ENCODE results near the gene CRNKL1.
A peak's percentile ranks its signal among the peaks of the same experiment; 100 is the strongest.

CRNKL1 gene

DNA sequence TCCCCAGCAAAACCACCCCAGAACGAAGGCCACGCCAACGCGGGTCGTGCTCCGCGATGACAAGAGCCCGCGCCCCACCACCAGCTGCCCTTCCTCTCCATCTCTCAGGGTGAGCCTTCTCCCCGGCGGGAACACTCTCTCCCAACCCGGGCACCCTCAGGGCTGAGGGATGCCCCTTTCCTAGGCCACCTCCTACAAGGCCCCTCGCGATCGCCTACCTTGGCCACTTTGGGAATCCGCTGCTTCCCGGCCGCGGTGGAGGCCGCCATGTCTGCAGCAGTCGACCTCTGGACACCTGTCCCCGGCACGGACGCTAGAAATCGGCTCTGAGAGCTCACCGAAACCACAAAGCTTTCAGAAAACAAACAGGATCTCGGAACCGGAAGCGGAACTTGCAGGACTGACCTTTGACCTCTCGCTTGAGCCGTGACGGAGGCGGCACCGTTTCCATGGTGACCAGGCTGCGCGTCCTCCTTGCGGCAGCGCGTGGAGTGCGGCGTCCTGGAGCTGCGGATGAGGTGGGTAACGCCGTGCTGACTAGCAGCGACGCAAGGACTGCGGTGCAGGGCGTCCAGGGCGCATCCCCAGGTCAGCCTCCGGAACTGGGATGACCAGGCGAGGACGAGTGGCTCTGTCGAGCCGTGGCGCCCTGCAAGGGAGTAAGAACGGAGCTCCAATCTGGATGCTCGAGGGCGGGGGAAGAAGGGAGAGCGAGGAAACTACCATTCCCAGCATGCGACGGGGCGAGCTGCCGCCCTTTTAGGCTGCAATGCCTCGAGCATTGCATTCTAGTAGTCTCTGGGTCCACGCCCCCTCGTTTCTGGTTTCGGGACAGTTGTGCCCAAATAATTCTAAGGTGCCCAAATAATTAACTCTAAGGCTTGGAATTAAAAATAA is at the start of gene CRNKL1, which contains the start of gene CFAP61:
Gene CRNKL1, minus strand, starts transcription at position 393 of the 897 bp plus-strand sequence. Its CDS starts 124 bp downstream, at position 269.
Gene CFAP61, plus strand, starts transcription at position 459 of the 897 bp plus-strand sequence. CDS start 4,122 bp downstream, outside the sequence.
- FAIRE-seq = peak; percentile 69

DNA sequence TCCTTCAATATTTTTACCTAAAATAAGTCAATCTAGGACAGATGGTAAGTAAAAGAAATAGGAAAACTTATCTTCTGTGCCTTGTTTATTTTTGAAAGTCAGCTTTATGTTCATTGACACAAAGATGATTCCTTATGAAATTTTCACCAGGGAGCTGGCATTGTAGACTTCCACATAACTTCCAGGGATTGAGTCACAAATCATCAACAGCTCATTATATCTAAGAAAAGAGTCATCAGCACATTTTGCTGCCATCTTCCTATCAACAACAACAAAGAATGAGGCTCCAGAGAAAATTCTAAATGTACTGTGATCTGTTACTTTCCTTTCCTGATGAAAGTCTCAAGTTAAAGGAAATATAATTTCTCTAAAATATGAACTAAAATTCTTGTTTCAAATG is 48.6 kb upstream of the CRNKL1 start:
- FAIRE-seq = no peak

DNA sequence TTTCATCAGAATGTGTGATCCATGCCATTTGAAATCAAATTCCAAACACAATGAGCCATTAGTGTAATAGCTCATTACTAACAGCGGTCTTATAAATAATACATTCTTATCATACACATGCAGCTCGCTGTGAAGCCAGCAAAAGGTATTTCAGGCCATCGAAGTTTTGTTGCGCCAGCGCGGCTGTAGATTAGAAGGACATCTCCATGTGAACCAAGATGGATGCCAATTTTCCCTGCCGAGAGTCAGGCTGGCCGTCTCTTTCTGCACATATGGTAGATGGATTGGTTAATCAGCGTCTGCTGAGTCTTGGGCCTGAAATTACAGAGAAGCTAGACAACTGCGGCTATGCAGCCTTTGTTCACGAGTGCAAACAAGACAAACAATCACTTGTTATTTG is 44.2 kb upstream of the CRNKL1 start:
- no peak for FAIRE-seq

DNA sequence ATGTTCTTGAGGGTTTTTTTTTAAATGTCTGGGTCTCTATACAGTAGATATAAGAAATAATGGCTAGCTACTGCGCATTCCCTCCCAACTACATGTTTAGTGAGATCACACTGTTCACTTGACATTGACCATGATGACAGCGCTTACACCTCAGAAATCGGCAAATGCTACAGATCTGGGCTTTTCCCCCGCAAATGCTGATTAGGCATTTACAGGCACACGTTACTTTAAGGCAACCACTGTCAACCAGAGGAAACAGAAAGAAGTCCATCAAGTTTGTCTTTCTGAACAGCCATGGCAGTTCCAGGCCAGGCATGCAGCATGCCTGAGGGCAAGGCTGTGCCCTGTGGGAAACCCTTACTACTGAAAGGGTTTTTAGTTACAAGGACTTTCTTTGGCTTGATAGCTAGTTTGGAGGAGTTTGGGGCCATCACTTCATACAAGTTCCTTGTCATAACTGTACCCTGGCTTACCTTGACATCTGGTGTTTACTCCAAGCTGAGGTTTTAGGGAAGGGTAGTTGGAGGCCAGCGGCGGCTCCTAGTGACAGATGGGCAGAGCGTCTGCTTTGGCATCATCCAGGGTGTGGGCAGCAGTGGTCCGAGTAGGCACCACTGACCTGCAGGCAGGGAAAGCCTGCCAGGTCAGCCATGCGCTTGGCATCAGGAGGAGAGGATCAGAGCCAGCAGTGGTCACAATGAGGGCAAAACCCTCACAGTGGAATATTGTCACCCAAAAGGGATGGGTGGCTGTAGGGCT is 43.0 kb upstream of the CRNKL1 start:
- no peak for FAIRE-seq

DNA sequence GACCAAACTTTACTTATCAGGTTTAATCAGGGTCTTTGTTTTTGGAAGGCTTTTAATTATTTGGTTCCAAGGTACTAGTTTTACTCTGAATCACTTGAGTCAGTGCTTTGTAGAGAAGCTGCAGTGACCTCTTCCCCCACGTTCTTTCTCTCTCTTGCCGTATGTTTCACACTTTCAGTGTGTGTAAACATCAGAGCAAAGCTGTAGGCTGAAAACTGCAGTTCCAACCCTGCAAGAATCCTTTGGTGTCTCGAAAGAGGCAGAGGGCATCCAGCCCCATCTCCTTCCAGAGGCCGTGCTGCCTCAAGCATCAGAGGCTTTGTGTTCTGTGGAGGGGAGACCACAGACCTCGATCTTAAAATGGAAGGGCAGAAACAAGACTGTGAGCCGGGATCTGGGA is 42.1 kb upstream of the CRNKL1 start:
- FAIRE-seq = no peak

DNA sequence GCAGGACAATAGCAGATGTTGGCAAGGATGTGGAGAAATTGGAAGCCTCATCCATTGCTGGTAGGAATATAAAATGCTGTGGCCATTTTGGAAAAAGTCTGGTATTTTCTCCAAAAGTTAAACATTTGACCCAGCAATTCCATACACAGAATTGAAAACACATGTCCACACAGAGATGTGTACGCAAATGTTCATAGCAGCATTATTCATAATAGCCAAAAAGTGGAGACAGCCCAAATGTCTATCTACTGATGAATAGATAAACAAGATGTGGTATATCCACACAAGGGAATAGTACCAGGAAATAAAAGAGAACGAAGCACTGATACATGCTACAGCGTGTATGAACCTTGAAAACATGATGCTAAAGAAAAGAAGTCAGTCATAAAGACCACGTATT is 40.6 kb upstream of the CRNKL1 start:
- FAIRE-seq = no peak

DNA sequence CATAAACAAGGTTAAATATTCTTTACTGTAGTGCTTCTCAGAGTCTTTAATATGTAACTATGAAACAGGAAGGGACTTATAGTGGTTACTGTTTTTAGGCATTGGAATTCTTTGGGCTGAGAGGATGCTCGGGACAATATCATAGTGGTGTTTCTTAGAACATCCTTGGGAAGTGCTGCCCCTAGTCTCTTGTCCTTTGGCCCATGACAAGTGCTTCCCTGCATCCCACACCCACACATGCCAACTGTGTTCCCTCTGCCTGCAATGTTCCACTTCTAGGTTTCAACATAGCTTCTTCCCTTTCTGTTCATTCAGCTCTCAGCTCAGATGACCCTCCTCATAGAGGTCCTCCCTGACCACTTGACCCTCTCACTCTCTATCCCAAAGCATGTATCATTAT is 37.7 kb upstream of the CRNKL1 start:
- FAIRE-seq = no peak

DNA sequence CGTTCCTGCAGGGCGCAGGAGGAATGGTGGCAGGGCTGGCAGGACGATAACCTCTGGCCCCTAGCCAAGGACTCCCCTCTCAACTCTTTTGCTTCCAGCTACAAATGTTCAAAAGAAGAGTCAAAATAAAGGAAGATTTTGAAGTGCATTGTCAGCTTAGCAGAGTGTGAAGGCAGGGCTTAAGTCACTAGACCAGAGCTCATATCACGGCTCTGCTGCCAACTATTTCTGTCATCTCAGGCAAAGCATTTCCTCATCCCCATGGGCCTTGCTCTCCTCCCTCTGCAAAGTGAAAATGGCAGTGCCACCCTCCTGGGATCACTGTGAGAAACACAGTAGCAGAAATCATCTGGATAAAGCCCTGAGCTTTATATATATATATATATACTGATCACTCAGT is 36.8 kb upstream of the CRNKL1 start:
- FAIRE-seq = no peak

DNA sequence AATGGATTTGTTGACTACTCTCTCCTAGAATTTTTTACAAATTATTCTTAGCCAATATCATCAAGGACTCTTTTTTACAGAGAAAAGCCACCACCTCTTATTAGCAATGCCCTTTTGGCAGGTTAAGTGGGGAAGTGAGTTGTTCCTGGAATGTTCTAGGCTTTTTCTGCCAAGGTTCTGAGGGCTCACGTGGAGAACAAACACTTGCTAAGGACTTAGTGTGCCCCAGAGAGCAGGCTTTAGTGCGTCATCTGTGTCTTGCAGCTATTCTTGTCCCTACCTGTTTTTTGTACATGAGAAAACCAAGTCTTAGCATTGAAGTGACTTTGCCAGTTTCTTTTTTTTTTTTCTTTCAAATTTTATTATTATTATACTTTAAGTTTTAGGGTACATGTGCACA is 33.5 kb upstream of the CRNKL1 start:
- no peak for FAIRE-seq

DNA sequence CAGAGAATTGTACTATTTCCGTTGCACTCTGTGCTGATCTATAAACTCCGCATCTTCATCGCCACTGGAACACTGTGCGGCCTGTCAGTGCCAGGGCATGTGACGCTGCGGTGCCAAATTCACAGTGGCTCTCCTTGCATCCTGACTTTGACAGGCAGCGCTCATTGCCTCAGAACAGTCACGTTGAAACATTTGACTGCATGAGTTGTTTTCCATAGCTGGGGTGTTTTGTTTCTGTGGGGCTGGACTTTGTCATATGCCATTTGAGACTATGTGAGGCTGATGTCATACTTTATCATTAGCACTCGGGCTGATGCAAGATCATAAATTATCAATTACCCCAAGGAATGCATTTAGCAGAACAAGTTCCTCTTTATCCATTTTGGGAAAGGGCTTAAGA is 32.8 kb upstream of the CRNKL1 start:
- FAIRE-seq = no peak

DNA sequence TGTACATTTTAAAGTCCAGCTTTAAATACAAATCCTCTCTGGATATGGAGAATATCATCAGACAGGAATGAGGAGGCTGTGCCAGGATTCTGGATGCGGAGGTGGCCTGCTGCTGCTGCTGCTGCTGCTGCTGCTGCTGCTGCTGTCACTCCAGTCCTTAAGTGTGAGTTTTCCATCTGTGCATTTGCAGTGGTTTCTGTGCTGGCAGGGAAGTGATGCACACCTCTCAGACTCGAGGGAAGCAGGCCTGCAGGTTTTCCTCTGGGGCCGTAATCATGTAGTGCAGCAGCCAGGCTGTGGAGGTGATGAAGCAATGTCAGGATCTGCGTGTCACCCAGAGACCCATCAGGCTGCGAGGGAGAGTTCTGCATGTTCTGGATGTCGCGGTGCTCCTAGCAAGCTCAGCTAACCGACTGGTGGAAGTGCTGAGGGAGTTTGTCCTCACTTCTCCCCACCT is 32.1 kb upstream of the CRNKL1 start:
- FAIRE-seq = no peak

DNA sequence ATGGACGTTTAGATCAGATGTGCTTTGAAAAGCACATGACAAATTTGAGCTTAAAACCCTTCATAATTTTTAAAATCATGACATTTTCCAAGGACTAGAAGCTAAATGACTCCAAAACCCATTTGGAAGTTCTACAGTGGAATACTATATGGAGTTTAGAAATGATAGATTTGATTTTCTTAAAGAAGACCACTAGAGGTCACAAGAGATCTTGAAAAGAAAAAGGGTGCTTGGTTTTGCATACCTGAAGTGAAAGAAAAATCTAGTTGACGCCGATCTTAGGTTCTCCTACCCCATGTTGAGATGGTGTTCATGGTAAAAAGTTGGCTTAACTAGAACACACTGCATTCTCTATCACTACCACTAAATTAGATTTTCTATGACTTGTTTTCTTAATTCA is 31.5 kb upstream of the CRNKL1 start:
- peak; percentile 96 for FAIRE-seq

DNA sequence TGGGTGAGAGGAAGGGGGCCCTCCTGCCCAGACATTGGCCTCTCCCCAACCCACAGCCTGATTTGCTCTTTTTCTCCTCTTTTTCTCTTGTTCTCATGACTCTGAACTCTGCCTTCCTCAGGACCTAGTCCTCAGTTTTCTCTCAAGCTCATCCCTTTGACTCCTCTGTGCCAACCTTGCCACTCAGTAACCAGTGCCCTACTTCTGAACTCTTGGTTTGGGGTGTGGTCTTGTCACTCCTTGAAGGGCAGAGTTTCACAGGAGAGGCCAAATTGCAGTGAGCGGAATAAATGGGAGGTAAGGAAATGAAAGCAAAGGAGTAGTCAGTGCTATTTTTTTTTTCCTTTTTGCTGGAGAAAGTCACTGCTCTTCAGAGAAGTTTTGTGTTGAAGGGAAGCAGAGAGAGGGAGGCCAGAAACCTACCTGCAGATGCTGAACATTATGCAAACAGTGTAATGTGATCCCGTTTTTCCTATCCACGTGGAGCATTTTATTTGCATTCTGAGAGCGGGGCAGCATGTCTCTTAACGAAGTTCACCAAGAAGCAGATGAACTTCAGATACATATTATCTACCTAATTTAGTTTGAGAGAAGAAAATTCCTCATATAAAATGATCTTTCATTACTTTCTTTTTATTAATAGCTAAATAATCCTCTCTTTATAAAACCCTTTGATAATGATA is 27.0 kb upstream of the CRNKL1 start:
- FAIRE-seq = no peak

DNA sequence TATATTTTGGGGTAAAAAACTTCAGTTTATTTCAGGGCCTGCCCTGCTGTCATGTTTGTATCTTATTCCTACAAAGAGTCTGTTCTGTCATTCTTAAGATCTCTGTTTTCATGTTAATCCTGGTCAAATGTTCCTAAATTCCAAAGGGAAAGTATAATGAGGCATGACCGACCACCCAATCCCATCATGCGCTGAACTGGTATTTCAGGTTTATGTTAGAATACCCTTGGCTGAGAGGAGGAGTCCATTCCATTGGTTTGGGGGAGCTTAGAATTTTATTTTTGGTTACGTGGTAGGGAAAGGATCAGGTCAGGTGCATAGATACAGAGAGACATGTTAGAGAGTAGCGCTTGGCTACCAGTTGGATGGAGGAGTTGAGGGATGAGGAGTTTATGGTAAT is 25.8 kb upstream of the CRNKL1 start:
- no peak for FAIRE-seq

DNA sequence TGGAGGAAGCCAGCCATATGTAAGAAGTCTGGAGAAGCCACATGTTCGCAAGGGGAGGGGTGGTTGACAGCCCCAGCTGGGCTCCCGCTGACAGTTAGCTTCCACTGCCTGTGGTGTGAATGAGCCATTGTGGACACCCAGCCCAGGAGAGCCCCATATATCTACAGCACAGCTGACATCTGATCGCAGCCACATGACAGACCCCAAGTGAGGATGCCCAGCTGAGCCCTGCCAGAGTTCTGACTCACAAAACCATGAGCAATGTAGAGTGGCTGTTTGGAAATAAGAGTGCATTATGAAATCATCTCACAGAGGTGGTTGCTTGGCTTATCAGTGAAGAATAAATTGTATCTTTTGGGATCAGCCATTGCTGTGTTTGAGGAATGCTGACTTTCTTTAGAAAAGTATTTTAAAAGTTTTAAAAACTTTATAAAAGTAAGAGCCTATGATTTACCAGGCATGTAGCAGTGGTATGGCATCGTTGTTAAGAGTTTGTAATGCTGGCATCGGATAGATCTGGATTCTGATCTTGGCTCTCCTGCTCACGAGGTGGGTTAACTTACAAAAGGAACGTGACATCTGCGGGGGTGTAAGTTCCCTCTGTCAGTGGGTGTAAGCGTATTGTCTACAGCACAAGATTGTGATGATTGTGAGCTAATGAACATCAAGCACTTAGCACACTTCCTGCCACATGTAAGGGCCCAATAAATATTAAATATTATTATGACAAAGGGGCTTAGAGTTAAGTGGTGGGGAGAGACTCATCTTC is 24.2 kb upstream of the CRNKL1 start:
- no peak for FAIRE-seq

DNA sequence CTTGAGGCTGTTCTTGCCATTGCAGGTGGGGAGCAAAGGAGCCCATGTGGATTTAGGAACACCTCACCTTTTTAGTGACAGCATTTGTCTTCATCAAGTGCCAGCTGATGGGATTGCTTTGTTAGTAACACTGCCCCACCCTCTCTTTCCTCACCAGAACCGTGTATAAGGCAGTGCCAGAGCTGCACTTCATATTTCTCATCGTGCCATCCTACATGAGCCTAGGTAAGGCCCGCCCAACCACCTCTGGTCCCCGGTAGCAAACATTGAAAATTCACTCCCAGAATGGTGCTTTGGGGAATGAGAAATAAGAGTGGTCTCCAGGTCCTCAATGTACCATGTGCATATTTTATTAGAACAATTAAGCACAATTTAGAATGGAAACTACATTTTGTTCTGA is 22.8 kb upstream of the CRNKL1 start:
- no peak for FAIRE-seq

DNA sequence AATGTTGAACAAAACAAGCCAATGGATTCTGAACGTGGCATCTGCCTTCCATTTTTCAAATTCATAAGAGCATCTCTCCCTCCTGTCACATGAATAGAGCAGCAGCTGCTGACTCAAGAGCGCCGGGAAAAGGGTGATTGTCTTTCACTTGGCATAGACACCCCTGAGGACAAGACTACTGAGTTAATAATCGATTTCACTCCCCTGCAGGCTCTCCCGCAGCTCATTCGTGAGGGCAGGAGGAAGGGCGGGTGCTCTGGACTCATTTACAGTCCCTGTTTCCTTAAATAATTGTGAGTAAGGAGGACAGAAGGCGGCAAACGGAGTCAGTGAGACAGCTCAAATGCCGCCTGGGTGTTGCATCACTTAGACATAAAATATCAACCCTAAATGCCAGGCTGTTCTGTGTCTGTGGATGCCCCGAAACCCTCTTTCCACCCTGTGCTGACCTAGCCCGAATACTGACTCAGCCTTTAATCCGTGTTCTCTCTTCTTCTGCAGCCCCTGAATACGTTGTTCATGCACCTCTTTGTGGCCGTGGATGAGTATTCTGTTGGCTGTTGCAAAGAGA is 21.6 kb upstream of the CRNKL1 start:
- FAIRE-seq = no peak

DNA sequence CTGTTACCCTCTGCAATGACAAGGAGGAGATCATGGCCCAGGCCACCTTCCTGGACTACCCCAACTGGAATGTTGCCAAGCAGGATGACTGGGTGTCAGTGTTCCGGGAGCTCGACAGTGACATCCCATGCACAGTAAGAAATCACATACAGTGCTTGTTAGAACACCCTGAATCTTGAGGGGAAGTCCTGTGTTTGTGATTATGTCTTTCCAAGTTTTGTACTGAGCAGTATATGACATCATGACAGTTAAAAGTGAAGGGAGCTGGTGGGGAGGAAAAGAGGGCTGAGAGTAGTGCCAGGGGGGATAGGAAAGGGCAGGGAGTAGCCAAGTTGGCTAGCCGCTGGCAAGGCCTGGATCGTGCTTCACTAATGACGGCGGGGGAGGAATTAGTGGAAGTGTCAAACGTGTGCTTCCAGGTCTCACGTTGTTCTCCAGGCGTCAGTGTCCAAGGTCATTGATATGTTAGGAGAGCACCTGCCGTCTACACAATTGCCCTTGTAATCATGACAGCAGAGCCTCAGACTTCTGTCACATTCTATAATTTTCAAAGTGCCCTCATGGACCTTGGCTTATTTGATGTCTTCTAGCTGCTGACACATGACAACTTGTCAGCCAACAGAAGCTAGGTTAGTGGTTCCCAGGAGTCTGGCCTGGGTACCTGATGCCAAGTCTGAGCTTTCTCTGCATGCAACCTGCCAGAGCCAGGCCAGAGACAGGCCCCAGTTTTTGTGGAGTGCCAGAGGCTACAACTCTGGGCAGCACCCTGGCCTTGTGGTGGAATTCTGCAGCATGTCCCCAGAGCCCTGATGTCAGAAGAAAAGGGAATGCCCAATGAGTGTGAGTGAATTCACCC is 18.8 kb upstream of the CRNKL1 start:
- no peak for FAIRE-seq

DNA sequence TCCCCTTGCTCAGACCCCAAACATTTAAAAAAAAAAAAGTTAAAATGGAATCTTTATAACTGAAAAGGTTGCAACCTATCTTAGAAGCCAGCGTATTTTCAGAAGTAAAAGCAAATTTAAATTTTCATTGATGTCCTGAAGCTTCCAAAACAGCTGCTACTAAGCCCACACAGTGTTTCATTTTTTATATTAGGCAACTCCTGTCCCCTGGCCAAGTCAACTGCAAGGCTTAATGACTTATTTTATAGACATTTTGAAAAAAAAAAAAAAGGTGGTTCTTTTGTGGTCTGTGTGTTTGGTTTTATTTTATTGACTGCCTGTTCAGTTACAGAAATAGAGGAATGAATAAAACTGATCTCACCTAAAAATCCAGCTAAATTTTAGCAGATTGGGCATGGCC is 13.1 kb upstream of the CRNKL1 start:
- no peak for FAIRE-seq

DNA sequence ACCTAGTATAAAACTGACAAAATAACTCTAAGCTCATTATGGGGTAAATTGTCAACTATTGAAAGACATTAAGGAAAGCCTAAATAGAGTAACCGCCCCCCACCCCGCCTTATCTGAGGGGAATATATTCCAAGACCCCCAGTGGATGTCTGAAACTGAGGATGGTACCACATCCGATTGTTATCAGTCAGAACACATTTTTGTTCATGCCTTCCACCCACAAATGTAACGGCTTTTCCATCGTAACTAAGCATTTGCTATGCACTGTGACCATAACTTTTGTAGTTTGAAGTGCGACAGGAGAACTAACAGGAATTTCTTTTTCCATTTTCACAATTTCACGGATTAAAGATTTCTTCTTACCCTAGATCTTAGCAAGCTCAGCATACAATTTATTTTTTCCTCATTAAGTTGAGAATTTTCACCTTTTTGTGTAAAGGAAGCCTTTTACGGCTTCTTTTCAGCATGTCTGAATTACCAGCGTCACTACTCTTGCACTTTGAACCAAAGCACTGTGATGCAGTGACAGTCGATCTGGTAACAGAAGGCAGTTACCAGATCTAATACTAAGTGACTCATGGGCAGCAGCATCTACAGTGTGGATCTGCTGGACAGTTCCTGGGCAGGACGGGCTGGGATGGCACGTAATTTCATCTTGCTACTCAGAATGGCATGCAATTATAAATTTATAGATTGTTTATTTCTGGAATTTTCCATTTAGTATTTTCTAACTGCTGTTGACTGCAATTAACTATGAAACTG is 11.9 kb upstream of the CRNKL1 start:
- FAIRE-seq = no peak
